ENCODE results near the gene PPDPF.
A peak's percentile ranks its signal among the peaks of the same experiment; 100 is the strongest.

The PPDPF gene

GRCh38 chr20:63494420-63495166, 26.0 kb upstream of the PPDPF start:
- H3K27me3 ChIP-seq (replicated peaks; ENCODE audit: control insufficient read depth, insufficient read depth, low read length, poor library complexity, severe bottlenecking) = peaks cover 17% of the 10 kb centered on the region
- DNase-seq = no peak
- H3K36me3 ChIP-seq (ENCODE audit: control insufficient read depth, insufficient read depth, low read length) = no peaks in the 10 kb centered on the region
- H3K27ac ChIP-seq (ENCODE audit: insufficient read depth, low read length, poor library complexity, severe bottlenecking) = no peak overlapping the region
- H3K9me3 ChIP-seq (ENCODE audit: control insufficient read depth, low read length) = no peaks in the 10 kb centered on the region
- no peak overlapping the region for H3K4me3 ChIP-seq (ENCODE audit: insufficient read depth, low read depth, low read length, poor library complexity, severe bottlenecking)
- H3K4me1 ChIP-seq (ENCODE audit: control insufficient read depth, insufficient read depth, low read length, poor library complexity, severe bottlenecking) = peaks cover 19% of the 10 kb centered on the region

- no peak for DNase-seq
- peaks cover 23% of the 10 kb centered on the region for H3K27me3 ChIP-seq (replicated peaks; ENCODE audit: control insufficient read depth, insufficient read depth, low read length, poor library complexity, severe bottlenecking)
These were observed 25.3 kb upstream of the PPDPF start for GRCh38 chr20:63495167-63495720.

GRCh38 chr20:63495741-63496595, 24.6 kb upstream of the PPDPF start:
- Histone ChIP-seq H3K4me3 (ENCODE audit: insufficient read depth, low read depth, low read length, poor library complexity, severe bottlenecking) (peak overlapping the region; percentile 4), H3K27me3 (replicated peaks; ENCODE audit: control insufficient read depth, insufficient read depth, low read length, poor library complexity, severe bottlenecking) (peaks cover 24% of the 10 kb centered on the region), H3K36me3 (ENCODE audit: control insufficient read depth, insufficient read depth, low read length) (no peaks in the 10 kb centered on the region), H3K9me3 (ENCODE audit: control insufficient read depth, low read length) (no peaks in the 10 kb centered on the region), H3K27ac (ENCODE audit: insufficient read depth, low read length, poor library complexity, severe bottlenecking) (no peak overlapping the region), H3K4me1 (ENCODE audit: control insufficient read depth, insufficient read depth, low read length, poor library complexity, severe bottlenecking) (peaks cover 21% of the 10 kb centered on the region)
- peak; percentile 46 to 71 (median 59) for DNase-seq

More at GRCh38 chr20:63495167-63495720, 25.3 kb upstream of the PPDPF start:
- peaks cover 21% of the 10 kb centered on the region for H3K4me1 ChIP-seq (ENCODE audit: control insufficient read depth, insufficient read depth, low read length, poor library complexity, severe bottlenecking)
- H3K9me3 ChIP-seq (ENCODE audit: control insufficient read depth, low read length) = no peaks in the 10 kb centered on the region
- no peaks in the 10 kb centered on the region for H3K36me3 ChIP-seq (ENCODE audit: control insufficient read depth, insufficient read depth, low read length)
- no peak overlapping the region for H3K4me3 ChIP-seq (ENCODE audit: insufficient read depth, low read depth, low read length, poor library complexity, severe bottlenecking)
- no peak overlapping the region for H3K27ac ChIP-seq (ENCODE audit: insufficient read depth, low read length, poor library complexity, severe bottlenecking)

GRCh38 chr20:63496596-63497120, 23.9 kb upstream of the PPDPF start:
- no peaks in the 10 kb centered on the region for H3K9me3 ChIP-seq (ENCODE audit: control insufficient read depth, low read length)
- H3K27me3 ChIP-seq (replicated peaks; ENCODE audit: control insufficient read depth, insufficient read depth, low read length, poor library complexity, severe bottlenecking) = peaks cover 24% of the 10 kb centered on the region
- peaks cover 21% of the 10 kb centered on the region for H3K4me1 ChIP-seq (ENCODE audit: control insufficient read depth, insufficient read depth, low read length, poor library complexity, severe bottlenecking)
- no peak overlapping the region for H3K27ac ChIP-seq (ENCODE audit: insufficient read depth, low read length, poor library complexity, severe bottlenecking)
- no peak for DNase-seq
- no peaks in the 10 kb centered on the region for H3K36me3 ChIP-seq (ENCODE audit: control insufficient read depth, insufficient read depth, low read length)
- peak overlapping the region; percentile 4 for H3K4me3 ChIP-seq (ENCODE audit: insufficient read depth, low read depth, low read length, poor library complexity, severe bottlenecking)

GRCh38 chr20:63497138-63497945, 23.2 kb upstream of the PPDPF start:
- no peak for DNase-seq
- Histone ChIP-seq H3K4me3 (ENCODE audit: insufficient read depth, low read depth, low read length, poor library complexity, severe bottlenecking) (no peak overlapping the region), H3K27me3 (replicated peaks; ENCODE audit: control insufficient read depth, insufficient read depth, low read length, poor library complexity, severe bottlenecking) (peaks cover 24% of the 10 kb centered on the region), H3K4me1 (ENCODE audit: control insufficient read depth, insufficient read depth, low read length, poor library complexity, severe bottlenecking) (peaks cover 21% of the 10 kb centered on the region), H3K9me3 (ENCODE audit: control insufficient read depth, low read length) (no peaks in the 10 kb centered on the region), H3K36me3 (ENCODE audit: control insufficient read depth, insufficient read depth, low read length) (no peaks in the 10 kb centered on the region), H3K27ac (ENCODE audit: insufficient read depth, low read length, poor library complexity, severe bottlenecking) (no peak overlapping the region)

- Histone ChIP-seq H3K4me1 (ENCODE audit: control insufficient read depth, insufficient read depth, low read length, poor library complexity, severe bottlenecking) (peaks cover 21% of the 10 kb centered on the region), H3K27me3 (replicated peaks; ENCODE audit: control insufficient read depth, insufficient read depth, low read length, poor library complexity, severe bottlenecking) (peaks cover 24% of the 10 kb centered on the region), H3K36me3 (ENCODE audit: control insufficient read depth, insufficient read depth, low read length) (no peaks in the 10 kb centered on the region), H3K27ac (ENCODE audit: insufficient read depth, low read length, poor library complexity, severe bottlenecking) (no peak overlapping the region), H3K4me3 (ENCODE audit: insufficient read depth, low read depth, low read length, poor library complexity, severe bottlenecking) (no peak overlapping the region), H3K9me3 (ENCODE audit: control insufficient read depth, low read length) (no peaks in the 10 kb centered on the region)
- no peak for DNase-seq
These were observed 22.3 kb upstream of the PPDPF start for GRCh38 chr20:63497946-63498935.

- H3K27me3 ChIP-seq (replicated peaks; ENCODE audit: control insufficient read depth, insufficient read depth, low read length, poor library complexity, severe bottlenecking) = peaks cover 24% of the 10 kb centered on the region
- H3K9me3 ChIP-seq (ENCODE audit: control insufficient read depth, low read length) = no peaks in the 10 kb centered on the region
- H3K27ac ChIP-seq (ENCODE audit: insufficient read depth, low read length, poor library complexity, severe bottlenecking) = no peak within 1 kb of the TSS
- peaks cover 21% of the 10 kb centered on the region for H3K4me1 ChIP-seq (ENCODE audit: control insufficient read depth, insufficient read depth, low read length, poor library complexity, severe bottlenecking)
- H3K4me3 ChIP-seq (ENCODE audit: insufficient read depth, low read depth, low read length, poor library complexity, severe bottlenecking) = peak within 1 kb of the TSS; percentile 37
- DNase-seq = peak; percentile 43 to 47 (median 47)
- H3K36me3 ChIP-seq (ENCODE audit: control insufficient read depth, insufficient read depth, low read length) = no peaks in the 10 kb centered on the region
These were observed 21.6 kb upstream of the PPDPF start, which contains the start of gene EEF1A2 for GRCh38 chr20:63498960-63499337. Gene EEF1A2 (minus strand): TSS chr20:63499083. CDS start chr20:63497763, 1,320 bp downstream.

GRCh38 chr20:63499338-63499969, 21.1 kb upstream of the PPDPF start:
- H3K9me3 ChIP-seq (ENCODE audit: control insufficient read depth, low read length) = no peaks in the 10 kb centered on the region
- H3K27me3 ChIP-seq (replicated peaks; ENCODE audit: control insufficient read depth, insufficient read depth, low read length, poor library complexity, severe bottlenecking) = peaks cover 24% of the 10 kb centered on the region
- no peaks in the 10 kb centered on the region for H3K36me3 ChIP-seq (ENCODE audit: control insufficient read depth, insufficient read depth, low read length)
- peaks cover 21% of the 10 kb centered on the region for H3K4me1 ChIP-seq (ENCODE audit: control insufficient read depth, insufficient read depth, low read length, poor library complexity, severe bottlenecking)
- no peak for DNase-seq
- peak overlapping the region; percentile 37 for H3K4me3 ChIP-seq (ENCODE audit: insufficient read depth, low read depth, low read length, poor library complexity, severe bottlenecking)
- H3K27ac ChIP-seq (ENCODE audit: insufficient read depth, low read length, poor library complexity, severe bottlenecking) = no peak overlapping the region

Data from effector memory CD4-positive, alpha-beta T cell (primary cell).